ENCODE results near the gene ARVCF.

- TF ChIP-seq POLR2A (IDR thresholded peaks at IDR 0.05) = no peak
- TF ChIP-seq CTCF (IDR thresholded peaks at IDR 0.05) = no peak
Measured at GRCh38 chr22:20029550-20030225, 13.1 kb upstream of the ARVCF start.
